GM13976 (cell line): ENCODE results near the gene HACD1.

ENCODE experiments used
- DNase-seq: peaks from one replicate; pipeline ENCODE4 v3.0.0; 2012; ENCODE audit warnings: low spot score
- CTCF ChIP-seq: IDR thresholded peaks from 2 replicates; pipeline ENCODE4 v1.5.1; 2012; ENCODE audit warnings: borderline replicate concordance, mild to moderate bottlenecking; ENCODE audit not compliant: insufficient read depth; ENCODE audit errors: extremely low read depth, missing control alignments, control extremely low read depth
- in situ Hi-C: fragments of 300-500 bp; cut with MboI; formaldehyde crosslinking; loops from one replicate; pipeline ENCODE4 v1.12.0; 2022; ENCODE audit warnings: low sequenced_read_pairs, mixed read lengths, inconsistent platforms; ENCODE audit not compliant: unreplicated experiment

The HACD1 gene

GRCh38 chr10:17624996-17625395 is 7.8 kb upstream of the HACD1 start:
- DNase-seq: no peak
- in situ Hi-C loops: loop anchor here (25.0 kb wide), 2 partner anchors 487 to 612 kb away; no protein-coding TSS in a partner anchor
- TF ChIP-seq CTCF: no peak

GRCh38 chr10:17622061-17622460 is 4.9 kb upstream of the HACD1 start:
- no peak for DNase-seq
- in situ Hi-C loops: loop anchor here (25.0 kb wide), 2 partner anchors 490 to 615 kb away; no protein-coding TSS in a partner anchor
- no peak for TF ChIP-seq CTCF

- DNase-seq: peak; percentile 61
- in situ Hi-C loops: loop anchor here (25.0 kb wide), 2 partner anchors 496 to 621 kb away; no protein-coding TSS in a partner anchor
- no peak for TF ChIP-seq CTCF
Observed at GRCh38 chr10:17616403-17617030, 657 bp downstream of the HACD1 start.

GRCh38 chr10:17609523-17610079 is 7.6 kb downstream of the HACD1 start:
- no peak for DNase-seq
- in situ Hi-C loops: loop anchor here (5.0 to 25.0 kb wide), 3 partner anchors 133 to 628 kb away; no protein-coding TSS in a partner anchor
- TF ChIP-seq CTCF: no peak

GRCh38 chr10:17607603-17608332 is 9.4 kb downstream of the HACD1 start:
- peak; percentile 70 for TF ChIP-seq CTCF
- in situ Hi-C loops: loop anchor here (5.0 to 25.0 kb wide), 3 partner anchors 135 to 630 kb away; no protein-coding TSS in a partner anchor
- peak; percentile 59 for DNase-seq

GRCh38 chr10:17607060-17607459 is 10.1 kb downstream of the HACD1 start:
- no peak for TF ChIP-seq CTCF
- in situ Hi-C loops: loop anchor here (5.0 to 25.0 kb wide), 3 partner anchors 135 to 630 kb away; no protein-coding TSS in a partner anchor
- DNase-seq: no peak
